ENCODE data around the gene VPS41. TPM values are rescaled to one million over a fixed set of nuclear protein-coding genes. Genes with fewer than 3 reads are reported as not detected.

VPS41 gene
- polyA plus RNA-seq, 3 donors: 75.4 to 85.5 (median 77.9) TPM

GRCh38 chr7:38677981-38678697, 230.9 kb downstream of the VPS41 start:
- no peak for DNase-seq

GRCh38 chr7:38675494-38676106, 233.4 kb downstream of the VPS41 start:
- DNase-seq: no peak

- no peak for DNase-seq
These were observed 234.5 kb downstream of the VPS41 start for GRCh38 chr7:38674513-38674912.

- no peak for DNase-seq
These were observed 235.2 kb downstream of the VPS41 start for GRCh38 chr7:38673795-38674194.

Other genes with a start within 250 kb of the VPS41 start
- gene POU6F2, start 68.7 kb upstream of the VPS41 start, polyA plus RNA-seq (ENCODE audit: insufficient read length in 3 of 3): under 1 TPM; 0.16 to 0.22 (median 0.18) TPM